Measurements from ENCODE around the gene ERICH4.

GRCh38 chr19:41413947-41414346, 29.0 kb upstream of the ERICH4 start:
- no peak for TF ChIP-seq POLR2A (IDR thresholded peaks at IDR 0.05)
- TF ChIP-seq, protein P1, sequence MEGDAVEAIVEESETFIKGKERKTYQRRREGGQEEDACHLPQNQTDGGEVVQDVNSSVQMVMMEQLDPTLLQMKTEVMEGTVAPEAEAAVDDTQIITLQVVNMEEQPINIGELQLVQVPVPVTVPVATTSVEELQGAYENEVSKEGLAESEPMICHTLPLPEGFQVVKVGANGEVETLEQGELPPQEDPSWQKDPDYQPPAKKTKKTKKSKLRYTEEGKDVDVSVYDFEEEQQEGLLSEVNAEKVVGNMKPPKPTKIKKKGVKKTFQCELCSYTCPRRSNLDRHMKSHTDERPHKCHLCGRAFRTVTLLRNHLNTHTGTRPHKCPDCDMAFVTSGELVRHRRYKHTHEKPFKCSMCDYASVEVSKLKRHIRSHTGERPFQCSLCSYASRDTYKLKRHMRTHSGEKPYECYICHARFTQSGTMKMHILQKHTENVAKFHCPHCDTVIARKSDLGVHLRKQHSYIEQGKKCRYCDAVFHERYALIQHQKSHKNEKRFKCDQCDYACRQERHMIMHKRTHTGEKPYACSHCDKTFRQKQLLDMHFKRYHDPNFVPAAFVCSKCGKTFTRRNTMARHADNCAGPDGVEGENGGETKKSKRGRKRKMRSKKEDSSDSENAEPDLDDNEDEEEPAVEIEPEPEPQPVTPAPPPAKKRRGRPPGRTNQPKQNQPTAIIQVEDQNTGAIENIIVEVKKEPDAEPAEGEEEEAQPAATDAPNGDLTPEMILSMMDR (IDR thresholded peaks at IDR 0.05), result no peak
